ENCODE measurements around the gene RORC.

GRCh38 chr1:151875419-151876097 lies 44.0 kb upstream of the RORC start:
- TF ChIP-seq EZH2 (IDR thresholded peaks at IDR 0.05; ENCODE audit: borderline replicate concordance, low read length) (no peak), CTCF (IDR thresholded peaks at IDR 0.05; ENCODE audit: low read length) (no peak)
